BJ (cell line): Measurements from ENCODE around the gene RFX5. TPM values are rescaled to one million over a fixed set of nuclear protein-coding genes. Genes with fewer than 3 reads are reported as not detected.
A peak's percentile ranks its signal among the peaks of the same experiment; 100 is the strongest.

ENCODE experiments used
- CTCF ChIA-PET: fragments of 350-600 bp; formaldehyde crosslinking; extraction: SDS; loops from one replicate; lab custom pipeline; 2021; ENCODE audit warnings: antibody characterized with exemption, inconsistent platforms; lab: Yijun Ruan, JAX
- POLR2A ChIA-PET: fragments of 300-600 bp; sonication (Branson Sonifier 250); formaldehyde crosslinking; extraction: SDS; loops from one replicate; lab custom pipeline; 2021; ENCODE audit warnings: antibody characterized with exemption; lab: Charles Lee
- DNase-seq: peaks from one replicate; pipeline ENCODE4 v3.0.0-alpha.2; 2011; ENCODE audit warnings: low read depth
- H3K27me3 ChIP-seq: 2 replicates; pipeline ENCODE4 v1.6.0; 2011; ENCODE audit warnings: low read length; ENCODE audit not compliant: control insufficient read depth, insufficient read depth
- H3K36me3 ChIP-seq: 2 replicates; pipeline ENCODE4 v1.5.1; 2011; ENCODE audit warnings: low read length; ENCODE audit not compliant: control insufficient read depth, insufficient read depth
- H3K4me3 ChIP-seq: 2 replicates; pipeline ENCODE4 v1.5.1; 2011; ENCODE audit warnings: low read depth, mild to moderate bottlenecking, control low read depth, low read length
- CTCF ChIP-seq: IDR thresholded peaks from 2 replicates; pipeline ENCODE4 v1.5.1; 2011; ENCODE audit warnings: low read depth, mild to moderate bottlenecking, control low read depth, inconsistent platforms, low read length, moderate library complexity; ENCODE audit not compliant: insufficient read depth
- polyA plus RNA-seq: library from polyadenylated mRNA; depleted of rRNA; stranded (reverse); fragments of >200 nt; gene quantifications from 2 replicates; pipeline ENCODE4 v1.2.3, GENCODE V29; 2011

The RFX5 gene
- polyA plus RNA-seq, 1 experiment: 29.9 TPM

- POLR2A ChIA-PET: interaction anchor here (0.5 kb wide), 1 partner anchor 16 kb away, joined by 3 read pairs; no protein-coding TSS in a partner anchor
- no peaks in the 10 kb centered on the region for H3K27me3 ChIP-seq
- CTCF ChIA-PET: interaction anchor here (0.8 to 8.4 kb wide), 5 partner anchors 11 to 25 kb away, joined by 3 to 65 read pairs (median 6); no protein-coding TSS in a partner anchor
- peaks cover 8% of the 10 kb centered on the region for H3K36me3 ChIP-seq
- H3K4me3 ChIP-seq: no peak overlapping the region
- no peak for DNase-seq
- no peak for TF ChIP-seq CTCF
Measured at GRCh38 chr1:151325231-151325630, 21.8 kb downstream of the RFX5 start.

- H3K36me3 ChIP-seq: peaks cover 9% of the 10 kb centered on the region
- ChIA-PET POLR2A (no interaction called here), CTCF (interaction anchor here (0.6 to 8.4 kb wide), 3 partner anchors 11 to 17 kb away, joined by 5 to 65 read pairs (median 6); no protein-coding TSS in a partner anchor)
- no peak for DNase-seq
- H3K4me3 ChIP-seq: no peak overlapping the region
- H3K27me3 ChIP-seq: no peaks in the 10 kb centered on the region
- no peak for TF ChIP-seq CTCF
Measured at GRCh38 chr1:151324390-151324930, 22.6 kb downstream of the RFX5 start.

GRCh38 chr1:151318975-151319374 lies 28.1 kb downstream of the RFX5 start:
- CTCF ChIA-PET: interaction anchor here (2.1 kb wide), 1 partner anchor 9 kb away, joined by 6 read pairs; no protein-coding TSS in a partner anchor
- no peak for TF ChIP-seq CTCF
- Histone ChIP-seq H3K27me3 (no peaks in the 10 kb centered on the region), H3K36me3 (peaks cover 17% of the 10 kb centered on the region), H3K4me3 (no peak overlapping the region)
- no peak for DNase-seq
- POLR2A ChIA-PET: no interaction called here

GRCh38 chr1:151315565-151316235 lies 31.4 kb downstream of the RFX5 start:
- peaks cover 15% of the 10 kb centered on the region for H3K36me3 ChIP-seq
- ChIA-PET CTCF (interaction anchor here (1.7 kb wide), 1 partner anchor 257 kb away, joined by 3 read pairs; the partner anchor contains the start of gene CDC42SE1), POLR2A (no interaction called here)
- H3K27me3 ChIP-seq: no peaks in the 10 kb centered on the region
- no peak overlapping the region for H3K4me3 ChIP-seq
- no peak for TF ChIP-seq CTCF
- no peak for DNase-seq

- DNase-seq: peak; percentile 54
Measured at GRCh38 chr1:151314137-151314875, 32.7 kb downstream of the RFX5 start.

More at GRCh38 chr1:151314137-151314875, 32.7 kb downstream of the RFX5 start:
- peaks cover 10% of the 10 kb centered on the region for H3K36me3 ChIP-seq
- H3K27me3 ChIP-seq: no peaks in the 10 kb centered on the region
- no peak for TF ChIP-seq CTCF
- H3K4me3 ChIP-seq: no peak overlapping the region
- POLR2A ChIA-PET: interaction anchor here (0.6 to 0.7 kb wide), 2 partner anchors 12 to 13 kb away, joined by 3 read pairs; partner anchors contain the start of gene PI4KB
- CTCF ChIA-PET: interaction anchor here (0.8 to 5.9 kb wide), 7 partner anchors 11 to 124 kb away, joined by 3 to 44 read pairs (median 4); no protein-coding TSS in a partner anchor
